Left lung (tissue), 10 donors: ENCODE results near the gene ZNF804B. TPM values are rescaled to one million over a fixed set of nuclear protein-coding genes. Genes with fewer than 3 reads are reported as not detected.

Source experiments
- ATAC-seq: fragments of 200-7000 bp; cut with Tn5 transposase; one replicate; pipeline ENCODE4 v1.9.1; 2020; ENCODE audit warnings: moderate library complexity
- DNase-seq, 4 donors: peaks; one replicate each; pipeline ENCODE4 v3.0.0-alpha.2; 2013 to 2020
- H3K27ac ChIP-seq, 2 donors: fragments of 200-600 bp; sonication (generic) in 1 of 2; one replicate each; pipeline versions ENCODE4 v1.5.0 to v1.8.0; 2020 to 2021
- H3K27me3 ChIP-seq, 2 donors: fragments of 200-600 bp; sonication (generic) in 1 of 2; one replicate each; pipeline versions ENCODE4 v1.5.0 to v1.8.0; 2020 to 2021
- H3K36me3 ChIP-seq, 2 donors: fragments of 200-600 bp; sonication (generic) in 1 of 2; one replicate each; pipeline versions ENCODE4 v1.5.0 to v1.8.0; 2020 to 2021
- H3K4me1 ChIP-seq, 2 donors: fragments of 200-600 bp; one replicate each; pipeline ENCODE4 v1.8.0; 2021
- H3K4me3 ChIP-seq, 2 donors: fragments of 200-600 bp; sonication (generic) in 1 of 2; one replicate each; pipeline versions ENCODE4 v1.5.0 to v1.8.0; 2020 to 2021; ENCODE audit warnings: mild to moderate bottlenecking in 1 of 2
- H3K9me3 ChIP-seq, 2 donors: fragments of 200-600 bp; sonication (generic) in 1 of 2; one replicate each; pipeline versions ENCODE4 v1.5.0 to v1.8.0; 2020 to 2021
- intact Hi-C, 2 donors: fragments of 100-400 bp; cut with DNase I; formaldehyde crosslinking; loops; one replicate each; pipeline versions ENCODE4 v1.11.2 to v1.14.2; 2022
- polyA plus RNA-seq, 6 donors: library from polyadenylated mRNA; unstranded; fragments of 120-200 nt; gene quantifications; one replicate each; pipeline ENCODE4 v1.2.1, GENCODE V29; 2013; ENCODE audit not compliant: insufficient read length in 6 of 6
- total RNA-seq, 2 donors: library from RNA; stranded (reverse); fragmentation: NEBNext Ultra II Directional; extraction: Animal tissue kit (Norgen Biotek cat#: 25700); gene quantifications; one replicate each; pipeline ENCODE4 v1.2.1, GENCODE V29; 2021
- TF ChIP-seq, protein P1 (sequence below), 2 donors: fragments of 200-600 bp; sonication (generic) in 1 of 2; IDR thresholded peaks; one replicate each; pipeline versions ENCODE4 v1.5.0 to v1.8.0; 2021; ENCODE audit warnings: antibody characterized with exemption in 2 of 2
- donor health status: DM: no; HTN: yes; CAD: no.
- donor health status: DM: no; HTN: no; CAD: no.

ZNF804B gene
- total and polyA plus RNA-seq, 8 donors: 0.05 to 0.14 (median 0.09) TPM; not detected in 3

DNA sequence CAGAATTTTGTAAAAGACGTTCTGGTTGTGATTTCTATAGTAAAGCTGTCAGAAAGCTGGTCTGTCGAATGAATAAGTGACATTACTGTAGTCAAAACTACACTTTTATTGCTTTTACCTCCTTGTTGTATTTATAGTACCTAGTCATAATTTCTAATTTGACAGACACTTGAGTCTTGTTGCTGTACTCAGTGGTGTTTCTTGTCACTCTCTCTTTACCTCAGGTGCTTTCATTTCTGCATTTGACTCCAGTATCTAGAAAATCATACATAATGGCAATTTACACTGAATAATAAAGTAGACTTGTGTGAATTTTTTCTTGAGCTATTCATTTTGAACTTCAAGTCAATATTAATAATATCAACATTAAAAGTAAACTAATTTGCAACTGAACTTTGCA lies 293.6 kb downstream of the ZNF804B start:
- no peak overlapping the region for H3K27ac ChIP-seq
- H3K4me3 ChIP-seq: no peak overlapping the region
- DNase-seq: no peak
- TF ChIP-seq, protein P1, sequence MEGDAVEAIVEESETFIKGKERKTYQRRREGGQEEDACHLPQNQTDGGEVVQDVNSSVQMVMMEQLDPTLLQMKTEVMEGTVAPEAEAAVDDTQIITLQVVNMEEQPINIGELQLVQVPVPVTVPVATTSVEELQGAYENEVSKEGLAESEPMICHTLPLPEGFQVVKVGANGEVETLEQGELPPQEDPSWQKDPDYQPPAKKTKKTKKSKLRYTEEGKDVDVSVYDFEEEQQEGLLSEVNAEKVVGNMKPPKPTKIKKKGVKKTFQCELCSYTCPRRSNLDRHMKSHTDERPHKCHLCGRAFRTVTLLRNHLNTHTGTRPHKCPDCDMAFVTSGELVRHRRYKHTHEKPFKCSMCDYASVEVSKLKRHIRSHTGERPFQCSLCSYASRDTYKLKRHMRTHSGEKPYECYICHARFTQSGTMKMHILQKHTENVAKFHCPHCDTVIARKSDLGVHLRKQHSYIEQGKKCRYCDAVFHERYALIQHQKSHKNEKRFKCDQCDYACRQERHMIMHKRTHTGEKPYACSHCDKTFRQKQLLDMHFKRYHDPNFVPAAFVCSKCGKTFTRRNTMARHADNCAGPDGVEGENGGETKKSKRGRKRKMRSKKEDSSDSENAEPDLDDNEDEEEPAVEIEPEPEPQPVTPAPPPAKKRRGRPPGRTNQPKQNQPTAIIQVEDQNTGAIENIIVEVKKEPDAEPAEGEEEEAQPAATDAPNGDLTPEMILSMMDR (IDR thresholded peaks at IDR 0.05): no peak
- intact Hi-C loops: no loop called here
- no peaks in the 10 kb centered on the region for H3K36me3 ChIP-seq
- ATAC-seq: no peak
- H3K4me1 ChIP-seq: no peaks in the 10 kb centered on the region
- H3K9me3 ChIP-seq: no peaks in the 10 kb centered on the region
- no peaks in the 10 kb centered on the region for H3K27me3 ChIP-seq

DNA sequence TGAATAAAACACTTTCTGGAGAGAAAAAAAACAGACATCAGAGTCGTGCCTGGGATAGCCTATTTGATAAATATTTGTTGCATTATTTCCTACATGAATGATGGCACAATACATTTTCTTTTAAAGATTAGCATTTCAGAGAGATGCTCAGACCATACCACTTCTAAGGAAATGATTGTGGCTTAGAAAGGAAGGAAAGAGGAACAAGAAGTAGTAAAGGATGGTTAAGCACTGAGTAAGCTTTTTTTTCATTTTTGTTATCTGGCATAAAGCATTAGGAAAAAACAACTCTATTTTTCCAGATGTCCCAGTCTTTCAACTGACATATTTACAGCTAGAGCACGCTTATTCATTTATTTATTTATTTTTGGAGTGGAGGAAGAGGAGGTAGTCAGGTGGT lies 294.9 kb downstream of the ZNF804B start:
- no peaks in the 10 kb centered on the region for H3K36me3 ChIP-seq
- no peak for ATAC-seq
- DNase-seq: no peak
- no peaks in the 10 kb centered on the region for H3K4me1 ChIP-seq
- H3K4me3 ChIP-seq: no peak overlapping the region
- intact Hi-C loops: no loop called here
- TF ChIP-seq, protein P1 (IDR thresholded peaks at IDR 0.05): no peak
- H3K9me3 ChIP-seq: no peaks in the 10 kb centered on the region
- no peaks in the 10 kb centered on the region for H3K27me3 ChIP-seq
- no peak overlapping the region for H3K27ac ChIP-seq

DNA sequence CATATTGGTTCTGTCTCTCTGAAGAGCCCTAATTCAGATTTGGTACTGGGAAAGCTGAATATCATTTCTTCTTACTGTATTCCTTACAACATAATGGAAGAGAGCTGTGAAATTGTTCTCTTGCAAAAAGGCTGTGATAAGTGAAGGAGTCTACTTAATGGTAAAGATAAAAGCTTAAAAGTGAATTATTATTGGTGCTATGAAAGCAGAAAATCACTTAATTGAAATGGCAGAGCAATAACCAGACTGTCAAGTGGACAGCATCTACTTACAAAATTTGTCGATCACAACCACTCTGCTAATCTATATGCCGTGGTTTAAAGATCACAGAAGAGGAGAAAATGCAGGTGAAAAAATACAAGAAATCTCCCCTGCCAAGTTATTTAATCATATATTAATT lies 300.7 kb downstream of the ZNF804B start:
- Histone ChIP-seq H3K36me3 (no peaks in the 10 kb centered on the region), H3K4me1 (no peaks in the 10 kb centered on the region), H3K4me3 (no peak overlapping the region), H3K27me3 (no peaks in the 10 kb centered on the region), H3K27ac (no peak overlapping the region), H3K9me3 (no peaks in the 10 kb centered on the region)
- TF ChIP-seq, protein P1 (IDR thresholded peaks at IDR 0.05): no peak
- intact Hi-C loops: no loop called here
- DNase-seq: no peak
- no peak for ATAC-seq

- intact Hi-C loops: no loop called here
- Histone ChIP-seq H3K4me1 (no peaks in the 10 kb centered on the region), H3K4me3 (no peak overlapping the region), H3K36me3 (no peaks in the 10 kb centered on the region), H3K27me3 (no peaks in the 10 kb centered on the region), H3K27ac (no peak overlapping the region), H3K9me3 (no peaks in the 10 kb centered on the region)
- ATAC-seq (no peak), DNase-seq (no peak)
- TF ChIP-seq, protein P1 (IDR thresholded peaks at IDR 0.05): no peak
Measured at GRCh38 chr7:89064831-89065230, 305.3 kb downstream of the ZNF804B start.

GRCh38 chr7:89067048-89067447 lies 307.5 kb downstream of the ZNF804B start:
- TF ChIP-seq, protein P1 (IDR thresholded peaks at IDR 0.05): no peak
- no peak overlapping the region for H3K4me3 ChIP-seq
- H3K9me3 ChIP-seq: no peaks in the 10 kb centered on the region
- intact Hi-C loops: no loop called here
- H3K27me3 ChIP-seq: no peaks in the 10 kb centered on the region
- no peak overlapping the region for H3K27ac ChIP-seq
- DNase-seq (no peak), ATAC-seq (no peak)
- no peaks in the 10 kb centered on the region for H3K36me3 ChIP-seq
- no peaks in the 10 kb centered on the region for H3K4me1 ChIP-seq
